IMR-90 (cell line): ENCODE measurements around the gene SLC7A6.

Source experiments
- CEBPB ChIP-seq: IDR thresholded peaks from 2 replicates; pipeline ENCODE4 v1.6.1; 2012; ENCODE audit warnings: low read depth, low read length, improper control_type of control experiment
- NFE2L2 ChIP-seq: fragments of 150-350 bp; IDR thresholded peaks from 2 replicates; pipeline ENCODE4 v1.6.1; 2016; ENCODE audit warnings: low read depth, mild to moderate bottlenecking, low read length
- POLR2A ChIP-seq: IDR thresholded peaks from 2 replicates; pipeline ENCODE4 v1.6.1; 2012; ENCODE audit warnings: mild to moderate bottlenecking, low read depth, low read length
- TF ChIP-seq, protein P1 (sequence below): conservative IDR thresholded peaks from 2 replicates; pipeline ENCODE4 v1.5.1; 2012; ENCODE audit warnings: mild to moderate bottlenecking, low read depth, low read length, improper control_type of control experiment

DNA sequence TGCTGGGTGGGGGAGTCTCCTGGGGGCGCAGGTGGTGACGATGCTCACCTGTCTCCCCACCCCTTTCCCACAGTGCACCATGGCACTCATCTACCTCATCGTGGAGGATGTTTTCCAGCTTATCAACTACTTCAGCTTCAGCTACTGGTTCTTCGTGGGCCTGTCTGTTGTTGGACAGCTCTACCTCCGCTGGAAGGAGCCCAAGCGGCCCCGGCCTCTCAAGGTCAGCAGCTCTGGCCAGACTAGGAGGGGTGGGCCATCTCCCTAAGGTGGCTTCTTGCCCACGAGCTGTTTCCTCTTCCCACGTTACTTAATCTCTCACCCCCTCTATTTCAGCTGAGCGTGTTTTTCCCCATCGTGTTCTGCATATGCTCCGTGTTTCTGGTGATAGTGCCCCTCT lies 32.0 kb downstream of the SLC7A6 start:
- TF ChIP-seq, protein P1, sequence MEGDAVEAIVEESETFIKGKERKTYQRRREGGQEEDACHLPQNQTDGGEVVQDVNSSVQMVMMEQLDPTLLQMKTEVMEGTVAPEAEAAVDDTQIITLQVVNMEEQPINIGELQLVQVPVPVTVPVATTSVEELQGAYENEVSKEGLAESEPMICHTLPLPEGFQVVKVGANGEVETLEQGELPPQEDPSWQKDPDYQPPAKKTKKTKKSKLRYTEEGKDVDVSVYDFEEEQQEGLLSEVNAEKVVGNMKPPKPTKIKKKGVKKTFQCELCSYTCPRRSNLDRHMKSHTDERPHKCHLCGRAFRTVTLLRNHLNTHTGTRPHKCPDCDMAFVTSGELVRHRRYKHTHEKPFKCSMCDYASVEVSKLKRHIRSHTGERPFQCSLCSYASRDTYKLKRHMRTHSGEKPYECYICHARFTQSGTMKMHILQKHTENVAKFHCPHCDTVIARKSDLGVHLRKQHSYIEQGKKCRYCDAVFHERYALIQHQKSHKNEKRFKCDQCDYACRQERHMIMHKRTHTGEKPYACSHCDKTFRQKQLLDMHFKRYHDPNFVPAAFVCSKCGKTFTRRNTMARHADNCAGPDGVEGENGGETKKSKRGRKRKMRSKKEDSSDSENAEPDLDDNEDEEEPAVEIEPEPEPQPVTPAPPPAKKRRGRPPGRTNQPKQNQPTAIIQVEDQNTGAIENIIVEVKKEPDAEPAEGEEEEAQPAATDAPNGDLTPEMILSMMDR: no peak
- TF ChIP-seq POLR2A (no peak), NFE2L2 (no peak), CEBPB (no peak)
